Measurements from ENCODE around the gene LCN2. TPM values are rescaled to one million over a fixed set of nuclear protein-coding genes. Genes with fewer than 3 reads are reported as not detected.

LCN2 gene
- total and polyA plus RNA-seq, 12 donors, result 0.34 to 2.7 (median 0.62) TPM; not detected in 5

DNA sequence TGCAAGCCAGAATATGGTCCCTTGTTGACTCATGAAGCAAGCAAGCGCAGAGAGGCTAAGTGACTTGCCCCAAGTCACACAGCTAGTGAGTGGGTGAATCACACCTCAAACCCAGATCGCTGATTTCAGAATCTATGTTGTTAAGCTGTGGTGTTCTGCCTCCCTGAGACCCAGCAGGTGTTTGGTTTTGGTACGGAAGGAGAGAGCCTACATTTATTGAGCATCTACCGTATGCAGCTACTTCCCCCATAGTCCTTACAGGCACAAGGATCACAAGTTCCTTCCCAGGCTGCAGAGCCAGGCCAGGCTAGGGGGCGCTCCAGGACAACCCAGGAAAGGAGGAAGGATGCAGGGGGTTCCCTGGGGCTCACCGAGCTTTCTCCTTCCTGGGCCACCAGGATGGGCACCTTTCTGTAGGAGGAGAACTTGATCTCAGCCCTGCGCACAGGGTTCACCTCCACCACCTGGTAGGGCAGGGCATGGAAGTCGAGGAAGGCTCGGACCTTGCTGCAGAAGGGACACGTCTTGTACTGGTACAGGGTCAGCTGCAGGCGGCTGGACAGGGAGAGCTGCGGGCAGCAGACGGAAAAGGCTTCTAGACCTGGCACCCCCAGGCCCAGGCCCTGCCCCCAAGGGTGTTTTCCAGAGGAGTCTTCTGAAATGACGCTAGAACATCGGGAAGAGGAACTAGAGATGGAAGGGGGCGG lies 24.2 kb upstream of the LCN2 start:
- peaks cover 0 to 4% (median 0%) of the 10 kb centered on the region in 11 donors for H3K9me3 ChIP-seq

GRCh38 chr9:128125580-128126354 lies 23.5 kb upstream of the LCN2 start:
- peak in 1 of 2 donors; percentile 3 for DNase-seq
- Histone ChIP-seq H3K4me1 (peaks cover 13 to 39% (median 28%) of the 10 kb centered on the region in 9 donors), H3K4me3 (peak overlapping the region in 6 of 10 donors; percentile 78 to 100 (median 92)), H3K27ac (peak overlapping the region in 5 of 10 donors; percentile 9 to 62 (median 15)), H3K27me3 (no peaks in the 10 kb centered on the region), H3K36me3 (peaks cover 0 to 45% (median 24%) of the 10 kb centered on the region in 9 donors), H3K9me3 (peaks cover 0 to 4% (median 0%) of the 10 kb centered on the region in 11 donors)
- intact Hi-C loops (cut with DNase I), result loop anchor here in 1 of 10 donors (2.0 kb wide), 1 partner anchor 57 kb away; the partner anchor contains the start of gene SLC25A25
- TF ChIP-seq, protein P1, sequence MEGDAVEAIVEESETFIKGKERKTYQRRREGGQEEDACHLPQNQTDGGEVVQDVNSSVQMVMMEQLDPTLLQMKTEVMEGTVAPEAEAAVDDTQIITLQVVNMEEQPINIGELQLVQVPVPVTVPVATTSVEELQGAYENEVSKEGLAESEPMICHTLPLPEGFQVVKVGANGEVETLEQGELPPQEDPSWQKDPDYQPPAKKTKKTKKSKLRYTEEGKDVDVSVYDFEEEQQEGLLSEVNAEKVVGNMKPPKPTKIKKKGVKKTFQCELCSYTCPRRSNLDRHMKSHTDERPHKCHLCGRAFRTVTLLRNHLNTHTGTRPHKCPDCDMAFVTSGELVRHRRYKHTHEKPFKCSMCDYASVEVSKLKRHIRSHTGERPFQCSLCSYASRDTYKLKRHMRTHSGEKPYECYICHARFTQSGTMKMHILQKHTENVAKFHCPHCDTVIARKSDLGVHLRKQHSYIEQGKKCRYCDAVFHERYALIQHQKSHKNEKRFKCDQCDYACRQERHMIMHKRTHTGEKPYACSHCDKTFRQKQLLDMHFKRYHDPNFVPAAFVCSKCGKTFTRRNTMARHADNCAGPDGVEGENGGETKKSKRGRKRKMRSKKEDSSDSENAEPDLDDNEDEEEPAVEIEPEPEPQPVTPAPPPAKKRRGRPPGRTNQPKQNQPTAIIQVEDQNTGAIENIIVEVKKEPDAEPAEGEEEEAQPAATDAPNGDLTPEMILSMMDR (IDR thresholded peaks at IDR 0.05), result no peak
- WGBS, 2 donors, result 43 to 46% methylated on average over 10 of the region's 10 CpGs
- no peak for ATAC-seq

More for the DNA sequence above, 24.2 kb upstream of the LCN2 start:
- Histone ChIP-seq H3K36me3 (peaks cover 0 to 52% (median 24%) of the 10 kb centered on the region in 9 donors), H3K4me1 (peaks cover 13 to 39% (median 28%) of the 10 kb centered on the region in 9 donors), H3K27ac (peak overlapping the region in 4 of 10 donors; percentile 13 to 62 (median 28)), H3K4me3 (peak overlapping the region in 2 of 10 donors; percentile 10 to 83), H3K27me3 (no peaks in the 10 kb centered on the region)
- WGBS, 2 donors, result 66 to 70% methylated on average over 16 of the region's 16 CpGs
- DNase-seq, result peak; percentile 61 to 62
- TF ChIP-seq, protein P1 (IDR thresholded peaks at IDR 0.05), result peak in 7 of 9 donors; percentile 39 to 65 (median 56)
- intact Hi-C loops (cut with DNase I), result no loop called here
- ATAC-seq, result no peak

GRCh38 chr9:128127568-128127989 lies 21.7 kb upstream of the LCN2 start, which contains the start of gene PTGES2:
PTGES2 (minus strand) TSS chr9:128127729; CDS start chr9:128127717, 12 bp downstream.
- TF ChIP-seq, protein P1 (IDR thresholded peaks at IDR 0.05), result no peak
- peak within 1 kb of the TSS; percentile 94 to 99 (median 97) for H3K27ac ChIP-seq
- H3K9me3 ChIP-seq, result peaks cover 0 to 4% (median 0%) of the 10 kb centered on the region in 11 donors
- 0% methylated on average over 56 of the region's 56 CpGs for WGBS, 2 donors
- H3K36me3 ChIP-seq, result peaks cover 0 to 28% (median 18%) of the 10 kb centered on the region in 9 donors
- H3K4me3 ChIP-seq, result peak within 1 kb of the TSS; percentile 55 to 100 (median 91)
- peak; percentile 87 for DNase-seq
- intact Hi-C loops (cut with DNase I), result loop anchor here in 1 of 10 donors (2.0 kb wide), 1 partner anchor 59 kb away; the partner anchor contains the start of gene SLC25A25
- H3K27me3 ChIP-seq, result no peaks in the 10 kb centered on the region
- peak; percentile 84 to 90 (median 86) for ATAC-seq
- H3K4me1 ChIP-seq, result peaks cover 13 to 48% (median 31%) of the 10 kb centered on the region in 9 donors

Data from heart right ventricle (tissue), 16 donors.